Vagina (tissue), 2 donors: ENCODE results near the gene MARVELD1. TPM values are rescaled to one million over a fixed set of nuclear protein-coding genes. Genes with fewer than 3 reads are reported as not detected.

Source experiments
- DNase-seq, 2 donors: peaks; one replicate each; pipeline ENCODE4 v3.0.0-alpha.2; 2017; ENCODE audit errors: extremely low spot score in 2 of 2
- H3K27ac ChIP-seq: fragments of 200-600 bp; sonication (generic); one replicate; pipeline ENCODE4 v1.5.1; 2019
- H3K27me3 ChIP-seq: fragments of 200-600 bp; sonication (generic); one replicate; pipeline ENCODE4 v1.5.1; 2019
- H3K36me3 ChIP-seq, 2 donors: fragments of 200-600 bp; sonication (generic); one replicate each; pipeline ENCODE4 v1.5.1; 2017 to 2019
- H3K4me1 ChIP-seq: fragments of 200-600 bp; sonication (generic); one replicate; pipeline ENCODE4 v1.5.1; 2019
- H3K4me3 ChIP-seq, 2 donors: fragments of 200-600 bp; sonication (generic); 1 replicate in 1 of 2; 2 replicates in 1 of 2; pipeline ENCODE4 v1.5.1; 2016 to 2019
- H3K9me3 ChIP-seq: fragments of 200-600 bp; sonication (generic); one replicate; pipeline ENCODE4 v1.5.1; 2019
- POLR2A ChIP-seq, 2 donors: fragments of 450-650 bp; IDR thresholded peaks; one replicate each; pipeline ENCODE4 v1.6.1; 2017; ENCODE audit warnings: antibody characterized with exemption in 2 of 2, mild to moderate bottlenecking in 2 of 2, moderate library complexity in 2 of 2
- POLR2AphosphoS5 ChIP-seq, 2 donors: sonication (generic); formaldehyde crosslinking; IDR thresholded peaks; one replicate each; pipeline ENCODE4 v1.9.0; 2017; ENCODE audit warnings: antibody characterized with exemption in 2 of 2, mild to moderate bottlenecking in 2 of 2, low read depth in 1 of 2; ENCODE audit not compliant: insufficient read depth in 1 of 2
- intact Hi-C: fragments of 100-400 bp; cut with DNase I; formaldehyde crosslinking; loops from one replicate; pipeline ENCODE4 v1.15.1; 2023
- total RNA-seq: library from RNA; depleted of rRNA; stranded (reverse); fragments of >200 nt; gene quantifications from one replicate; pipeline ENCODE4 v1.2.3, GENCODE V29; 2016
- TF ChIP-seq, protein P1 (sequence below), 3 experiments: fragments of 450-650 bp in 2 of 3; fragments of 200-600 bp in 1 of 3; sonication (generic) in 1 of 3; IDR thresholded peaks; one replicate each; pipeline ENCODE4 v1.5.1; 2017 to 2019; ENCODE audit warnings: antibody characterized with exemption in 3 of 3, mild to moderate bottlenecking in 2 of 3, moderate library complexity in 2 of 3

The MARVELD1 gene
- total RNA-seq, 1 donor from 2014 or later: 24.1 TPM

DNA sequence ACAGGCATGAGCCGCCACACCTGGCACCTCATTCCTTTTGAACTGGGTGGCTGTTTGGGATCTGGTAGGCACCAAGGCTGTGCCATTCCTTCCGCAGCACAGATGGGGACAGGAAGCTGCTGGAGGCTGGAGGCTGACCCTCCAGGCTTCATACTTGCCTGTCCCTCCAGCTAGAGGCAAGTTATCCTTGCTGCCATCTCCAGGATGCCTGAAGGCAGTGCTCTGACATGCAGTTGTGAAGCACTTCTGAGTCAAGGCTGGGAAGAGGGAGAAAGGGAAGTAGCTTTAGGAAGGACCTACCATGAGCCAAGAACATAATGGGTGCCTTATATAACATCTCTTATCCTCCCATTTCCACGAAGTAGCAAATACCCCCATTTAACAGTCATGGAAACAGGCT lies 9.5 kb downstream of the MARVELD1 start:
- Histone ChIP-seq H3K36me3 (peaks cover 0 to 1% of the 10 kb centered on the region in 2 donors), H3K4me3 (no peak overlapping the region), H3K27ac (peak overlapping the region; percentile 11), H3K27me3 (no peaks in the 10 kb centered on the region), H3K9me3 (no peaks in the 10 kb centered on the region), H3K4me1 (peaks cover 39% of the 10 kb centered on the region)
- TF ChIP-seq, protein P1, sequence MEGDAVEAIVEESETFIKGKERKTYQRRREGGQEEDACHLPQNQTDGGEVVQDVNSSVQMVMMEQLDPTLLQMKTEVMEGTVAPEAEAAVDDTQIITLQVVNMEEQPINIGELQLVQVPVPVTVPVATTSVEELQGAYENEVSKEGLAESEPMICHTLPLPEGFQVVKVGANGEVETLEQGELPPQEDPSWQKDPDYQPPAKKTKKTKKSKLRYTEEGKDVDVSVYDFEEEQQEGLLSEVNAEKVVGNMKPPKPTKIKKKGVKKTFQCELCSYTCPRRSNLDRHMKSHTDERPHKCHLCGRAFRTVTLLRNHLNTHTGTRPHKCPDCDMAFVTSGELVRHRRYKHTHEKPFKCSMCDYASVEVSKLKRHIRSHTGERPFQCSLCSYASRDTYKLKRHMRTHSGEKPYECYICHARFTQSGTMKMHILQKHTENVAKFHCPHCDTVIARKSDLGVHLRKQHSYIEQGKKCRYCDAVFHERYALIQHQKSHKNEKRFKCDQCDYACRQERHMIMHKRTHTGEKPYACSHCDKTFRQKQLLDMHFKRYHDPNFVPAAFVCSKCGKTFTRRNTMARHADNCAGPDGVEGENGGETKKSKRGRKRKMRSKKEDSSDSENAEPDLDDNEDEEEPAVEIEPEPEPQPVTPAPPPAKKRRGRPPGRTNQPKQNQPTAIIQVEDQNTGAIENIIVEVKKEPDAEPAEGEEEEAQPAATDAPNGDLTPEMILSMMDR (IDR thresholded peaks at IDR 0.05): no peak
- TF ChIP-seq POLR2AphosphoS5 (IDR thresholded peaks at IDR 0.05; ENCODE audit: insufficient read depth in 1 of 2, low read depth in 1 of 2): no peak
- TF ChIP-seq POLR2A (IDR thresholded peaks at IDR 0.05): no peak
- intact Hi-C loops: no loop called here
- no peak for DNase-seq

DNA sequence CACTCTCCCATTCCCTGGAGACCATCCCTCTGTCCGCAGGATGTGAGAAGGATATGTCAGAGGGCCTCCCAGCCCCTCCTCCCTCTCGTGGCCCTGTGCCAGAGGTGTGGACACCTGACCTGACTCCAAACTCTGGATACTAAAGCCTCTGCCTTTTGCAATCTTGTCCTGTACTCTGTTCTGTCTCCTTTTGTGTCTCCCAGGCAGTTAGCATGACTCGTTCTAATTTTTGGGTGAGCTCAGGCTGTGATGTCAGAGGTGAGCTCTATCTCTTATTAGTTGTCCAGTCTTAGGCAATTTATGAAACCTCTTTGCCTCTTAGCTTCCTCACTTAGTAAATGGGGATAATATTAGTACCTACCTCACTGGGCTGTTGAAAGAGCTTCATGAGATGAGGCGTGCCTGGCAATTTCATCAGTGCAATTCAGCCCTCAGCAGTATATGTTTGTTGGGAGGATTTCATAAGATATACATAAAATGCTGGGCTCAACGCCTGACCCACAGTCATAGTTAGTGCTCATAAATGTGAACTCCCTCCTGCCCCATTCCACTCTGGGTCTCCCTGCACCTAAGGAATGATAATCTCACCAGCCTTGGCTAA lies 10.9 kb downstream of the MARVELD1 start:
- no peak for DNase-seq
- no peaks in the 10 kb centered on the region for H3K9me3 ChIP-seq
- H3K4me1 ChIP-seq: peaks cover 24% of the 10 kb centered on the region
- no peak overlapping the region for H3K4me3 ChIP-seq
- no peaks in the 10 kb centered on the region for H3K36me3 ChIP-seq
- intact Hi-C loops: no loop called here
- no peak overlapping the region for H3K27ac ChIP-seq
- no peaks in the 10 kb centered on the region for H3K27me3 ChIP-seq
- TF ChIP-seq POLR2AphosphoS5 (IDR thresholded peaks at IDR 0.05; ENCODE audit: insufficient read depth in 1 of 2, low read depth in 1 of 2): no peak
- TF ChIP-seq, protein P1 (IDR thresholded peaks at IDR 0.05): no peak
- TF ChIP-seq POLR2A (IDR thresholded peaks at IDR 0.05): no peak

DNA sequence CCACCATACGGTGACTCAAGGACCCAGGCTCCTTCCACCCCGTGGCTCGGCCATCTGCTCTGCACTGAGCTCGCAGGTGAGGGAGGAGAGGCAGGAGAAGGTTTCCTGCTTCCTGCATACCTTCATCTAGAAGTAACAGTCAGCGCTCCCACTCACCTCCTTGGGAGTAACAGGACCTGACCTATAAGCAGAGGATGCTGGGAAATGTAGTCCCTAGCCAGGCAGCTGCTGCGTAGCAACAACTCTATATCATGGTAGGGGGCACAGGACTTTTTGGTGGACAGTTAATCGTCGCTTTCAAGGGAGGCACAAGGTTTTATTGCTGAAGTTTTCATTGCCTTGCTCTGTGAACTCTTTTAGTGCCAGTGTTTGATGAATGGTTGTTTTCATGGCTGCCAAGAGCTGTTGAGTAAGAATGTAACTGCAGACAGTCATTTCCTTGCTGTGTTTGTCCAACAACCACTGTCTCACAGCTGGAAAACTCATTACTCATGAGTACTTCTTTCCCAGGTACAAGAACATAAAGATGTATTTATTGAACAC lies 13.2 kb downstream of the MARVELD1 start:
- Histone ChIP-seq H3K27ac (peak overlapping the region; percentile 40), H3K27me3 (no peaks in the 10 kb centered on the region), H3K4me1 (peaks cover 15% of the 10 kb centered on the region), H3K9me3 (no peaks in the 10 kb centered on the region), H3K36me3 (no peaks in the 10 kb centered on the region), H3K4me3 (peak overlapping the region in 1 of 2 donors; percentile 27)
- DNase-seq: no peak
- TF ChIP-seq POLR2A (IDR thresholded peaks at IDR 0.05) (no peak), POLR2AphosphoS5 (IDR thresholded peaks at IDR 0.05; ENCODE audit: insufficient read depth in 1 of 2, low read depth in 1 of 2) (peak; percentile 20 to 89)
- intact Hi-C loops: no loop called here

DNA sequence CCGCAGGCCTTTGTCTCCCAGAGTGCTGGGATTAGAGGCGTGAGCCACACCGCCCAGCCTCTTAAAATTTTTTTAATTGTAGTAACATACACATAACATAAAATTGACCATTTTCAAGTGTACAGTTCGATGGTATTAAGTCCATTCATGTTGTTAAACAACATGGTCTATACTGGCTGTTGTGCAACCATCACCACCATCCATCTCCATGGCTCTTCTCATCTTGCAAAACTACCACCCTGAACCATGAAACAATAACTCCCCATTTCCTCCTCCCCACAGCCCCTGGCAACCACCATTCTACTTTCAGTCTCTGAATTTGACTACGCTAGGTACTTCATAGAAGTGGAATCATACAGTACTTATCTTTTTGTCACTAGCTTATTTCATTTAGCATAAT lies 15.5 kb downstream of the MARVELD1 start:
- no peaks in the 10 kb centered on the region for H3K27me3 ChIP-seq
- H3K4me1 ChIP-seq: peaks cover 9% of the 10 kb centered on the region
- intact Hi-C loops: no loop called here

DNA sequence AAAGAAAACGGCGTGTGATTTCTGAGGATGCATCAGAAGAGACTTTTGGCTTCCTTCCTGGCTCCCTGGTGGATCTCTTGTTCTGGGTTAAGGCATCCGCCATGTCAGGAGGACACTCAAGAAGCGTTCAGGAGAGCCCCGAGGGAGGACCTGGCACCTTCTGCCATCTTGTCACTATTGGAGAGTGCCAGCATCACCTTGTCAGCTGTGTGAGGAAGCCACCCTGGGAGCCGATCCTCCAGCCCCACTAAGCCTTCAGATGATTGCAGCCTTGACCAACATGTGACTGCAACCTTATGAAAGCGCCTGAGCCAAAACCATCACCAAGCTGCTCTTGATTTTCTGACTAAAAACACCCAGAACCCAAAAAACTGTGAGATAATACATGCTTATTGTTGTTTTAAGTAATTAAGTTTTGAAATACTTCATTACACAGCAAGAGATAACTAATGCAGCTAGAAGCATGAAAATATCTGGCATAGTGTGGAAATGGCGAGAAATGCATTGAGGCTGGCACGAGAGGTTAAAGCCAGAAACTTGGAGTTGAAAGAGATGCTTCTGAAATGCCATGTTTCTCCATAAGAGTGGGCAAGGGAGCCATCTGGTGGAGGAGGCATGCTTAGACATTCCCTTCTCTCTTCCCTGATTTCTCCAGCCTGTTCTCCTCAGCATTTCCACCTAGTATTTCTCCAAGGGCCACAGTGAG lies 18.0 kb downstream of the MARVELD1 start:
- intact Hi-C loops: loop anchor here (10.0 kb wide), 1 partner anchor 57 kb away; no protein-coding TSS in a partner anchor
- no peaks in the 10 kb centered on the region for H3K36me3 ChIP-seq
- H3K27ac ChIP-seq: no peak overlapping the region
- TF ChIP-seq POLR2AphosphoS5 (IDR thresholded peaks at IDR 0.05; ENCODE audit: insufficient read depth in 1 of 2, low read depth in 1 of 2) (no peak), POLR2A (IDR thresholded peaks at IDR 0.05) (no peak)
- TF ChIP-seq, protein P1 (IDR thresholded peaks at IDR 0.05): peak; percentile 71 to 95 (median 92)
- H3K27me3 ChIP-seq: no peaks in the 10 kb centered on the region
- no peaks in the 10 kb centered on the region for H3K9me3 ChIP-seq
- H3K4me1 ChIP-seq: peaks cover 7% of the 10 kb centered on the region
- DNase-seq: no peak
- H3K4me3 ChIP-seq: no peak overlapping the region

More for the DNA sequence above, 15.5 kb downstream of the MARVELD1 start:
- Histone ChIP-seq H3K9me3 (no peaks in the 10 kb centered on the region), H3K4me3 (no peak overlapping the region), H3K27ac (no peak overlapping the region), H3K36me3 (no peaks in the 10 kb centered on the region)
- no peak for DNase-seq
- TF ChIP-seq, protein P1 (IDR thresholded peaks at IDR 0.05): no peak
- TF ChIP-seq POLR2AphosphoS5 (IDR thresholded peaks at IDR 0.05; ENCODE audit: insufficient read depth in 1 of 2, low read depth in 1 of 2) (no peak), POLR2A (IDR thresholded peaks at IDR 0.05) (no peak)
